DMS 273 treated with DMSO at 0.1 percent for 48 hours (cell line): Measurements from ENCODE around the gene CKS1B.

ENCODE experiments used
- DNase-seq: peaks from one replicate; lab custom pipeline; 2025; lab: John Stamatoyannopoulos, UW

Gene CKS1B

GRCh38 chr1:154945962-154946850 lies 28.3 kb upstream of the CKS1B start:
- DNase-seq, result no peak

- DNase-seq, result no peak
Observed at GRCh38 chr1:154948079-154948478, 26.4 kb upstream of the CKS1B start.

- DNase-seq, result no peak
Observed at GRCh38 chr1:154951901-154952657, 22.4 kb upstream of the CKS1B start.

- no peak for DNase-seq
Observed at GRCh38 chr1:154952664-154953063, 21.8 kb upstream of the CKS1B start.

- DNase-seq, result no peak
Observed at GRCh38 chr1:154953611-154954038, 20.9 kb upstream of the CKS1B start.

- DNase-seq, result no peak
Observed at GRCh38 chr1:154954541-154954940, 19.9 kb upstream of the CKS1B start.

GRCh38 chr1:154955039-154955717 lies 19.3 kb upstream of the CKS1B start:
- peak; percentile 81 for DNase-seq

GRCh38 chr1:154955718-154956543 lies 18.6 kb upstream of the CKS1B start, which contains the start of gene PBXIP1:
TSS of gene PBXIP1 (minus strand) at chr1:154956099. CDS start at chr1:154953721, 2,378 bp downstream.
- peak; percentile 86 for DNase-seq

GRCh38 chr1:154956544-154956941 lies 17.9 kb upstream of the CKS1B start:
- no peak for DNase-seq

GRCh38 chr1:154957091-154957657 lies 17.3 kb upstream of the CKS1B start:
- no peak for DNase-seq

- DNase-seq, result no peak
Observed at GRCh38 chr1:154958036-154958435, 16.4 kb upstream of the CKS1B start.

- no peak for DNase-seq
Observed at GRCh38 chr1:154958681-154959425, 15.6 kb upstream of the CKS1B start.

- DNase-seq, result no peak
Observed at GRCh38 chr1:154959426-154959780, 15.1 kb upstream of the CKS1B start.

GRCh38 chr1:154960446-154961136 lies 13.9 kb upstream of the CKS1B start:
- DNase-seq, result no peak

- DNase-seq, result peak; percentile 44
Observed at GRCh38 chr1:154961207-154962155, 13.0 kb upstream of the CKS1B start, which contains the start of gene PYGO2. TSS of gene PYGO2 (minus strand) at chr1:154961782. CDS start at chr1:154961576, 206 bp downstream.

GRCh38 chr1:154962156-154962749 lies 12.2 kb upstream of the CKS1B start:
- no peak for DNase-seq

- no peak for DNase-seq
Observed at GRCh38 chr1:154962795-154963330, 11.6 kb upstream of the CKS1B start.

GRCh38 chr1:154963643-154964042 lies 10.8 kb upstream of the CKS1B start:
- no peak for DNase-seq
